ENCODE results near the gene CHMP6.

CHMP6 gene

GRCh38 chr17:80951121-80952090 is 40.2 kb upstream of the CHMP6 start:
- in situ Hi-C loops (cut with MboI; ENCODE audit: low sequenced_read_pairs, unreplicated experiment) = no loop called here
- no peak for TF ChIP-seq CTCF (IDR thresholded peaks at IDR 0.05; ENCODE audit: borderline replicate concordance, control extremely low read depth, extremely low read depth, insufficient read depth, missing control alignments)
- no peak for DNase-seq (ENCODE audit: low spot score)

- no peak for DNase-seq (ENCODE audit: low spot score)
- in situ Hi-C loops (cut with MboI; ENCODE audit: low sequenced_read_pairs, unreplicated experiment) = no loop called here
- TF ChIP-seq CTCF (IDR thresholded peaks at IDR 0.05; ENCODE audit: borderline replicate concordance, control extremely low read depth, extremely low read depth, insufficient read depth, missing control alignments) = no peak
These were observed 39.4 kb upstream of the CHMP6 start for GRCh38 chr17:80952291-80952690.

GRCh38 chr17:80953471-80954315 is 37.9 kb upstream of the CHMP6 start:
- TF ChIP-seq CTCF (IDR thresholded peaks at IDR 0.05; ENCODE audit: borderline replicate concordance, control extremely low read depth, extremely low read depth, insufficient read depth, missing control alignments) = no peak
- no peak for DNase-seq (ENCODE audit: low spot score)
- in situ Hi-C loops (cut with MboI; ENCODE audit: low sequenced_read_pairs, unreplicated experiment) = no loop called here

- in situ Hi-C loops (cut with MboI; ENCODE audit: low sequenced_read_pairs, unreplicated experiment) = no loop called here
These were observed 36.6 kb upstream of the CHMP6 start for GRCh38 chr17:80955078-80955477.

GRCh38 chr17:80955671-80956280 is 35.9 kb upstream of the CHMP6 start:
- in situ Hi-C loops (cut with MboI; ENCODE audit: low sequenced_read_pairs, unreplicated experiment) = no loop called here
- no peak for TF ChIP-seq CTCF (IDR thresholded peaks at IDR 0.05; ENCODE audit: borderline replicate concordance, control extremely low read depth, extremely low read depth, insufficient read depth, missing control alignments)
- DNase-seq (ENCODE audit: low spot score) = no peak

More at GRCh38 chr17:80955078-80955477, 36.6 kb upstream of the CHMP6 start:
- no peak for TF ChIP-seq CTCF (IDR thresholded peaks at IDR 0.05; ENCODE audit: borderline replicate concordance, control extremely low read depth, extremely low read depth, insufficient read depth, missing control alignments)
- no peak for DNase-seq (ENCODE audit: low spot score)

All from GM13976 (cell line).